ENCODE results near the gene MID2.
"Not testable (repeated sequence)": the region's sequence is repeated elsewhere in the genome, so short reads cannot be mapped to it uniquely, and the experiment has no call there.

MID2 gene

GRCh38 chrX:107842715-107843400 lies 17.2 kb downstream of the MID2 start:
- DNase-seq, result no peak

GRCh38 chrX:107845625-107846024 lies 20.0 kb downstream of the MID2 start:
- DNase-seq, result no peak

- DNase-seq, result peak in 1 of 2 experiments; percentile 60
These were observed 22.9 kb downstream of the MID2 start for GRCh38 chrX:107848591-107848990.

GRCh38 chrX:107849747-107850421 lies 24.2 kb downstream of the MID2 start:
- peak; percentile 11 to 48 for DNase-seq

GRCh38 chrX:107850422-107850765 lies 24.7 kb downstream of the MID2 start:
- peak in 1 of 2 experiments; percentile 4 for DNase-seq

- no peak for DNase-seq
These were observed 25.5 kb downstream of the MID2 start for GRCh38 chrX:107851215-107851614.

- DNase-seq, result not testable (repeated sequence)
These were observed 26.0 kb downstream of the MID2 start for GRCh38 chrX:107851665-107852064.

GRCh38 chrX:107856289-107856688 lies 30.6 kb downstream of the MID2 start:
- no peak for DNase-seq

GRCh38 chrX:107857041-107857440 lies 31.4 kb downstream of the MID2 start:
- DNase-seq, result not testable (repeated sequence)

- DNase-seq, result no peak
These were observed 32.2 kb downstream of the MID2 start for GRCh38 chrX:107857837-107858236.

- DNase-seq, result no peak
These were observed 35.4 kb downstream of the MID2 start for GRCh38 chrX:107861056-107861455.

GRCh38 chrX:107871136-107871535 lies 45.5 kb downstream of the MID2 start:
- no peak for DNase-seq

- no peak for DNase-seq
These were observed 52.4 kb downstream of the MID2 start for GRCh38 chrX:107878106-107878505.

- DNase-seq, result no peak
These were observed 54.5 kb downstream of the MID2 start for GRCh38 chrX:107880054-107880610.

- peak; percentile 22 to 58 for DNase-seq
These were observed 68.4 kb downstream of the MID2 start for GRCh38 chrX:107894038-107894437.

- DNase-seq, result no peak
These were observed 77.1 kb downstream of the MID2 start for GRCh38 chrX:107902721-107903120.

- DNase-seq, result no peak
These were observed 79.7 kb downstream of the MID2 start for GRCh38 chrX:107905366-107905765.

- no peak for DNase-seq
These were observed 98.6 kb downstream of the MID2 start for GRCh38 chrX:107924136-107924746.

- no peak for DNase-seq
These were observed 108.6 kb downstream of the MID2 start for GRCh38 chrX:107934262-107934661.

GRCh38 chrX:107935200-107935599 lies 109.5 kb downstream of the MID2 start:
- DNase-seq, result no peak

- no peak for DNase-seq
These were observed 110.2 kb downstream of the MID2 start for GRCh38 chrX:107935664-107936433.

- no peak for DNase-seq
These were observed 110.7 kb downstream of the MID2 start for GRCh38 chrX:107936434-107936730.

GRCh38 chrX:107940095-107940494 lies 114.4 kb downstream of the MID2 start:
- no peak for DNase-seq

All from NCI-H524 (cell line).